HG02885 (cell line): ENCODE measurements around the gene FTO.
"Not testable (repeated sequence)": the region's sequence is repeated elsewhere in the genome, so short reads cannot be mapped to it uniquely, and the experiment has no call there.

Experiments
- ATAC-seq: cut with Tn5 transposase; IDR thresholded peaks from one replicate; pipeline ENCODE4 v1.9.1; 2021; ENCODE audit warnings: mild to moderate bottlenecking; ENCODE audit not compliant: unreplicated experiment, poor library complexity

Gene FTO

DNA sequence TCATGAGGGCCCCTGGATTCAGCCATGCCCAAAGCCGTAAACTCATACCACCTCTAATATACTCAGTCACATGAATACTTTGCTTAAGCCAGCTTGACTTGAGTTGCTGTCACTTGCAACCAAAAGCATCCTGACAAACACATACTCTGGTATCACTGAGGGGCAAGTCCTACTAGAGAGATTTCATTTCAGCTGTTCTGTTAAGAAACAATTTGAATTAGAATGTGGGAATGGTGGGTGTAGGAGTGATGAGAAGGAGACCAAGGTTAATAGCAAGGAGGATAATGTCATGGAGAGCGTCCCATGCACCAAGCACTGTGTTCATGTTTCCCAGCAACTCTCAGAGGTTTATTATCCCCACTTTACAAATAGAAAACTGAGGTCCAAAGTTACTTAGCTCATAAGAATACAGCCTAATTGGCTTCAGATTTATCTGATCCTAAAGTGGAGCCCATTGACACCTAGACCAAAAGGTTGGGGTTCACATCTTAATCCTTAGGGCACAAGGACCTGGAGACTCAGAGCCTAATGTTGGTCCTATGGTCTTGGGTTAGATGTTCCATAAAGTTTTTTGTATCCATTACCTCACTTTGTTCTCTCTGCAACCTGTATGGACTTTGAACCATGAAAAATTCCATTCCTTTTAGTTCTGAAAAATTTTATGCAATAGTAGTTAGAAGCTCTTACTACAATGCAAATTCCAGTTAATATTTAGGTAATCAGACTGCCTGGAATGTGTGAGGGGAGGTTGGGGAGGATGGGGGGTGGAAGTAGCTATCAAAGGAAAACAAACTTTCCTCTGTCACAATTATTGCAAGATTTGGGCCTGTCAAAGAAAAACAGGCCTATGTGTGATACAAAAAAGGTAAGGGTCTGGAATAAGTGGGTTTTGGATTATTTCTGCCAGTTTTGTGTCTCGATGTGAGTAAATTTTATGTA, 476.7 kb downstream of the FTO start:
- ATAC-seq, result no peak

DNA sequence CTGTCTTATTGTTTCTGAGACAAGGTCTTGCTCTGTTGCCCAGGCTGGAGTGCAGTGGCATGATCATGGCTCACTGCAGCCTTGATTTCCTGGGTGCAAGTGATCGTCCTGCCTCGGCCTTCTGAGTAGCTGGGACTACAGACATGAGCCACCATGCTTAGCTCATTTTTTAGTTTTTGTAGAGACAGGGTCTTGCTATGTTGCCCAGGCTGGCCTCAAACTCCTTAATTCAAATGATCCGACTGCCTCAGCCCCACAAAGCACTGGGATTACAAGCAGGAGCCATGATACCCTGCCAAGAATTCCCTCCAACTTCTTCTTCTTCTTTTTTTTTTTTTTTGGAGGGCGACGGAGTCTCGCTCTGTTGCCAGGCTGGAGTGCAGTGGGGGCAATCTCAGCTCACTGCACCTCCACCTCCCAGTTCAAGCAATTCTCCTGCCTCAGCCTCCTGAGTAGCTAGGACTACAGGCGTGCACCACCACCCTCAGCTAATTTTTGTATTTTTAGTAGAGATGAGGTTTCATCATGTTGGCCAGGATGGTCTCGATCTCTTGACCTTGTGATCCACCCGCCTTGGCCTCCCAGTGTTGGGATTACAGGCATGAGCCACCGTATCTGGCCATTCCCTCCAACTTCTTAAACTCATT, 477.9 kb downstream of the FTO start:
- not testable (repeated sequence) for ATAC-seq

DNA sequence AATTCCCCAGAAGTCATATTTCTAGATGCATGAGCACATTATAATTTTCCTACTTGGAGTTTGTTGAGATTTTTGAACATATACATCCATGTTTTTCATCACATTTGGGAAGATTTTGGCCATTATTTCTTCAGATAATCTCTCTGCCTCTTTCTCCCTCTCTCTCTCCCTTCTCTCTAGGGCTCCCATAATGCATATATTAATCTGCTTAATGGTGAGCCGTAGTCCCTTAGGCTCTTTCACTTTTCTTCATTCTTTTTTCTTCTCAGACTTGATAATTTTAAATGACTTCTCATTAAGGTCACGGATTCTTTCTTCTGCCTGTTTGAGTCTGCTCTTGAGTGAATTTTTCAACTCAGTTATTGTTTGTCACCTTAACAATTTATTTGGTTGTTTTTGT, 481.1 kb downstream of the FTO start:
- ATAC-seq, result no peak

DNA sequence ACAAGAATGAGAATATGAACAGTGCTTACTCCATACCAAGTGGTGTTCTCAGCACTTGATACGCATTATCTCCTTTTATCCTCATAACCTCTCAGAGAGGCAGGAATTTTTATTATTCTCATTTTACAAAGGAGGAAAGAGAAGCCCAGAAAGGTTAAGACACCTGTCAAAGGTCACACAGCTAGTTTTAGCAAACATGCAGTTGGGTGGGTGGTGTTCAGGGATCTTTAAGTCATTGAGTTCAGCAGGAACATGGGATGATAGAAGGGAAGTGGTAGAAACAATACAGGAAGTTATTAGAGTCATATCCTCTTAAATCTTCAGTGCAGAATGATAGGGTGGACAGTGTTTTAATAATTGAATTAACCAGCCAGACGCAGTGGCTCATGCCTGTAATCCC, 487.2 kb downstream of the FTO start:
- no peak for ATAC-seq

DNA sequence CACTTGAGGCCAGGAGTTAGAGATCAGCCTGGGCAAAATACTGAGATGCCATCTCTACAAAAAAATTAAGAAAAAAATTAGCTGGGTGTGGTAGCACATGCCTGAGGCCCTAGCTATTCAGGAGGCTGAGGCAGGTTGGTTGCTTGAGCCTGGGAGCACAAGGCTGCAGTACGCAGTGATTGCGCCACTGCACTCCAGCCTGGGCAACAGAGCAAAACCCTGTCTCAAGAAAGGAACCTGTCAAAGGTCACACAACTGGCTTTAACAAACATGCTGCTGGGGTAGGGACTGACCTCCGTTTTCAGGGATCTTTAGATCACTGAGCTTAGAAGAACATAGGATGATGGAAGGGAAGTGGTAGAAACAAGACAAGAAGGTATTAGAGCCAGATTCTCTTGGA, 487.6 kb downstream of the FTO start:
- ATAC-seq, result no peak

DNA sequence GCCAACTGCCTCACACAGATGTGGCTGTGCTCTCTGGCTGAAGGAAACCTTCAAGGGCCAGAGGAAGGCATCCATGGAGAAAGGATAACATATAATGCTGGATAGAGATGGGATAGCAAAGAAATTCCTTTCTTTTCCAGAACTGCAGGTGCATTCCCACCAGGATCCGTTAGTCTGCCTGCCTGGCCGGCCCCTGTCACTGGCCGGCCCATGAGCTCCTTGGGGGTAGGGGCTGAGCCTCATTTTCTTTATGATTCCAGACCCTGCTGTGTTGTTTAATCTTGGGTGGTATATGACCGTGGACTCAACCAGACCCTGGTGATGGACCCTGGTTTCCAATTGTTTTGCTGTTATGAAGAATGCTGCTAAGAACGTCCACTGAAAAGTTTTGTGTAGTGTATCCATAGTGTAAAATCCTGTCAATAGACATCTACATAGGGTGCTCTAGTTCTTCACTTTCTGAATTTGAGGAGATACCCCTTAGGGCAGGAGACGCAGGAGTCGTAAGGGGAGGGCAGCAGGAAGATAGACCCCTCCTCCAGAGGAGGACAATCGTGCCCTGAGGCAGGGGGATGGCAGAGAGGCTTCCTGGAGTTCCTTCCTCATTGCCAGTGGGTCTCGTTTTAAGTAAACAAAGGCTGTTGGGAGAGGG, 489.2 kb downstream of the FTO start:
- ATAC-seq, result no peak

DNA sequence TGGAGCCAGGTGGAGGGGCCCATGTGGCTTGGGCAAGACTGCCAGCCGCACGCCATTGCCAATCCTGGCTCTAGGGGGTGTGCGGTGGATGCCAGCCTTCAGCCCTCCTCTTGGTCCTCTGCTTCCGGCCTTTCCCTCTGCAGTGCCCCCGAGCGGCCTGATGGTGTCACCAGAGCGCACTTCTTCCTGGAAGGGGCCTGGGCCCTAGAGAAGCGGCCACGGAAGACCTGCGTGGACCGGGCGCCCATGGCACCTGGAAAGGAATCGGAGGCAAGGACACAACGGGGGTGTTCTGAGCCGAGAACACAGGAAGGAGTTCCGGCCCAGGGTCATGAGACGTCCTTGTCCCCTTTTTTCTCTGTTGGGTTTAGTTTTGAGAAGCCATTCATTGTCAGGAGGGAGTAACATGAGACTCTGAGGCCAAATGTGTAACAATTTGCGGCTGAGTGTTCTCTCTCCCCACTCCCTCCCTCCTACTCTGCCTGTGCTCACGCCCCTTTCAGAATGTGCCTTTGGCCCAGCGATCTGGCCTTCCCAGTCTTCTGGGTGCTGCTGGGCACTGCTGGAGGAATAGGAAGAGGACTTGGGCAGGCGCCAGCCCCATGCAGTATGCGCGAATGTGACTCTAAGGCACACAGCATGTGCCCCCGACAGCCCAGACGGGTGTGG, 489.8 kb downstream of the FTO start:
- ATAC-seq, result peak; percentile 95

DNA sequence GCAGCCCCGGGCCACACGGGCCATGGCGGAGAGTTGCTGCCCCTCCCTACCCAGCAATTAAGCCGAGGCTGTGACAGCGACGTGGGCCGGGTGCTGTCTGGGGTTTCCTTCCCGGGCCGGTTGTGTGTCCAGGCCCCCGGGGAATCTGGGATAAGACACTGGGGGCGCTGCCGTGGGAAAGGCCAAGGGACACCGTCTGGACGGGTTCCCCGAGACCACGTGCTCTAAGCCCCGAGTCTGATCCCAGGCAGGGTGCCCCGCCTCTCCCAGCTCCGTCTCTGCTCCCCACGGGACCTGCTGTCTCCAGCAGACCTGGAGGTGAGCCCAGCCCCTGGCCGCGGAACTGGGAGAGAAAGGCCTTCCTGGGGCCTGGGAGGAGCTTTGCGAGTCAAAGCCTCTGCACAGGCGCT, 490.4 kb downstream of the FTO start:
- ATAC-seq, result no peak

DNA sequence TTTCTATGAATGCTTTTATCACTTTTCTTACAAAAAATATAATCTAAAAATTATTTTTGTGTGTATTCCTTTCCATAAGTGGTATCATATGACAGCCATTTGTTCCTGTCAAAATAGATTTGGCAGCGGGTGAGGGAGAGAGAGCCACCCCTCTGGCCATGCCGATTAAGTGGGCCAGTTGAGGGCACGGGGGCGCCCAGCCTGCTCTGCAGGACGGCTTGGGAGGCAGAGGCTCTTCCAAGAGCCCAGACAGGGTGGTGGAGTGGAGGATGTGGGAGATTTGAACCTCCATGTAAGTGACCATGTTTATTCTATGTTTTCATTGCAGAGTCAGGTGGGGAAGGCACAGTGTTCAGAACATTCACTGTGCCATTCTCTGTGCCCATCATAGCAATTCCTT, 493.8 kb downstream of the FTO start:
- no peak for ATAC-seq

DNA sequence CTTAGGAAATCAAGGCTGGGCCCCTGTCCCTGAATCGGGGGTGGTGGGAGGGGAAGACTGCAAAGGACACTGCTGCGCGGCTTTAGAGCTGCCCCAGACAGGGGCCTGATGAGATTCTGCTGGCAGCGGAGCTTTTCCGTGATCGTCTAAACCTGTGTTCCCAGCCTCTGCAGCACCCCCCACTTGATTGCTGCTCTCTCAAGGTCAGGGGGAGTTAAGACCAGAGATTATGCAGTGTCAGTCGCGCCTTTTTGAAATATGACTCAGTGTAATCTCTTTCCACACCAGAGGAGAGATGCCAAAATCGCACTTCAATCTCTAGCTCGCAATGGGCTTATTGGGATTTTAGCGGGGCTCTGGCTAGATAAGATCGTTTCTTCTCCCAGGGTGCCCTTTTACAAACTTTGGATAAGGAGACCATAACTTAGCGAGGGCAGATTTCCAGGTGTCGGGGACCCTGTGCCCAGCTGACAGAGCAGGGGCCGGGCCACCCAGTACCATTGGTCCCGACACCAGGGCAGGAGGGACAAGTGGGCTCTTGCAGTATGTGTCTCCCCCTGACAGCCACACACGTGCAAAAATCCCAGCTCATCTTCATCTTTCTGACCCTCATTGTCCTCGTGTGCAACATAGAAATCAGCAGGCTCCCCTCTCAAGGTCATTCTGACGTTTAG, 495.7 kb downstream of the FTO start:
- no peak for ATAC-seq

DNA sequence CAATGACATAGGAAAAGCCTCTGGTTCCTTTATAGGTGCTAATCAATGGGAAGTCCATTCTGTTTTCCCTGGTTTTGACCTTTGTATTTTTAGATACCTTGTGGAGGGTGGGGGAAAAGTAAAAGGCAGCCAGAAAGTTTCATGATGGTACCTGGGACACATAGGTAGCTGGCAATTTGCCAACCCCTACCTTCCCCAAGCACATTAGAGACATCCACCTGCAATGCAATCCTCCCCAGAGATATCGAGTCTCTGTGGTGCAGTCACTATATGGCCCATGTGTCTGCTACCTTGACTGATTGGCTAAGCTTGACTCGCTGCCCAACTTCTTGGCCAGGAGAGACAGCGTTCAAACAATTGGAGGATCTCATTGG, 496.2 kb downstream of the FTO start:
- no peak for ATAC-seq

DNA sequence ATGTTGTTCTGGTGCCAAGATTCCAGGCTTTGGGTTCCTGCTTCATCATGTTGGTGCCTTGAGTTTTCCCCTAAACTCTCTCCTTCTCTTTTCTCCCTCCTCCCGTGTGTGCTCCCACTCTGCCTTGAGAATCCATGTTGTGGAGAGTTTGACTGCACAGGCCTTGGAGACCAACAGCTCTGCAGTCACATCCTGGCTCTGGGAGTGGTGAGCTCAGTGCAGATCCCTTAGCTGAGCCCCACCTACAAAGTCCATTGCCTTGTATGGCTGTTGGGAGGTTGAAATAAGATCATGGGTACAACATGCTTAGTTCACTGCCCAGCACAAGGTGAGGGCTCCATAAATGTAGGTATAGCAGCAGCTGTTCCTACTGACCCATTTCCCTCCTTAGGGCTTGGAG, 496.8 kb downstream of the FTO start:
- ATAC-seq, result no peak

DNA sequence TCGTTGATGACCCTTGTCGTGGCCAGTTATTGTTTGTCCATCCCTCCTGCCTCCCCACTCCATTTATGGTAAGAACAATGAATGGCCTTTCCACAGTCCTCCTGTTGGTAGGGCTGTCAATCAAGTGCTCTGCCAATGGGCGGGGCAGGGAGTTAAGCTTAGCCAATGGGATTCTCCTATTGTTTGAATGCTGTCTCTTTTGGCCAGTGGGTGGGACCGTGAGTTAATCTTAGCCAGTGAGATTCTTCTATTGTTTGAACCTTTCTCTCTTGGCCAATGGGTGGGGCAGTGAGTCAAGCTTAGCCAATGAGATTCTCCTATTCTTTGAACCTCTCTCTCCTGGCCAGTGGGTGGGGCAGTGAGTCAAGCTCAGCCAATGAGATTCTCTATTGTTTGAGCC, 497.2 kb downstream of the FTO start:
- ATAC-seq, result no peak
